H9 (cell line): ENCODE measurements around the gene ATG12. TPM values are rescaled to one million over a fixed set of nuclear protein-coding genes. Genes with fewer than 3 reads are reported as not detected.

Experiments used
- DNase-seq: peaks from one replicate; pipeline ENCODE4 v3.0.0-alpha.2; 2017
- H2AFZ ChIP-seq: one replicate; pipeline ENCODE4 v1.6.1; 2013; ENCODE audit warnings: mild to moderate bottlenecking, low read length, control low read depth, moderate library complexity
- H2AK5ac ChIP-seq: 2 replicates; pipeline ENCODE4 v1.6.1; 2013; ENCODE audit warnings: low read length, control low read depth, mixed read lengths; ENCODE audit not compliant: insufficient read length
- H2BK120ac ChIP-seq: one replicate; pipeline ENCODE4 v1.6.1; 2013; ENCODE audit warnings: low read depth, mild to moderate bottlenecking, low read length, control low read depth, inconsistent platforms; ENCODE audit not compliant: poor library complexity, severe bottlenecking
- H2BK12ac ChIP-seq: 2 replicates; pipeline ENCODE4 v1.6.1; 2013; ENCODE audit warnings: low read length, control low read depth, mixed read lengths, low read depth; ENCODE audit not compliant: insufficient read length
- H2BK15ac ChIP-seq: 2 replicates; pipeline ENCODE4 v1.6.1; 2013; ENCODE audit warnings: low read depth, low read length, control low read depth
- H2BK20ac ChIP-seq: one replicate; pipeline ENCODE4 v1.6.1; 2013; ENCODE audit warnings: low read depth, mild to moderate bottlenecking, low read length, control low read depth, inconsistent platforms; ENCODE audit not compliant: poor library complexity, severe bottlenecking
- H2BK5ac ChIP-seq: 2 replicates; pipeline ENCODE4 v1.6.1; 2013; ENCODE audit warnings: low read length, control low read depth, mixed read lengths; ENCODE audit not compliant: insufficient read length
- H3K14ac ChIP-seq: 2 replicates; pipeline ENCODE4 v1.6.1; 2013; ENCODE audit warnings: low read length, control low read depth; ENCODE audit not compliant: insufficient read depth
- H3K18ac ChIP-seq: 2 replicates; pipeline ENCODE4 v1.6.1; 2013; ENCODE audit warnings: low read depth, mild to moderate bottlenecking, mixed read lengths, low read length, control low read depth; ENCODE audit not compliant: insufficient read length
- H3K23ac ChIP-seq: 2 replicates; pipeline ENCODE4 v1.6.1; 2013; ENCODE audit warnings: low read length, control low read depth, mixed read lengths, low read depth; ENCODE audit not compliant: insufficient read length
- H3K23me2 ChIP-seq: 2 replicates; pipeline ENCODE4 v1.6.1; 2013; ENCODE audit warnings: low read depth, mild to moderate bottlenecking, mixed read lengths, low read length, control low read depth; ENCODE audit not compliant: insufficient read length, poor library complexity, severe bottlenecking
- H3K27ac ChIP-seq: 2 replicates; pipeline ENCODE4 v1.5.1; 2013; ENCODE audit warnings: low read length, control low read depth, mixed read lengths, low read depth; ENCODE audit not compliant: insufficient read length
- H3K27me3 ChIP-seq: 2 replicates; pipeline ENCODE4 v1.6.1; 2013; ENCODE audit warnings: low read length, control low read depth, inconsistent platforms; ENCODE audit not compliant: insufficient read depth
- H3K4ac ChIP-seq: 2 replicates; pipeline ENCODE4 v1.6.1; 2013; ENCODE audit warnings: low read depth, mild to moderate bottlenecking, control low read depth, inconsistent platforms, low read length, moderate library complexity
- H3K4me1 ChIP-seq: 2 replicates; pipeline ENCODE4 v1.6.1; 2013; ENCODE audit warnings: low read length, control low read depth, inconsistent platforms; ENCODE audit not compliant: insufficient read depth
- H3K4me2 ChIP-seq: 2 replicates; pipeline ENCODE4 v1.6.1; 2013; ENCODE audit warnings: low read length, control low read depth, mixed read lengths; ENCODE audit not compliant: insufficient read length, insufficient read depth
- H3K56ac ChIP-seq: 2 replicates; pipeline ENCODE4 v1.6.1; 2013; ENCODE audit warnings: low read depth, mild to moderate bottlenecking, mixed read lengths, low read length, control low read depth; ENCODE audit not compliant: insufficient read length
- H3K79me1 ChIP-seq: 2 replicates; pipeline ENCODE4 v1.6.1; 2013; ENCODE audit warnings: low read depth, mild to moderate bottlenecking, moderate library complexity, low read length, control low read depth, inconsistent platforms; ENCODE audit not compliant: insufficient read depth, poor library complexity, severe bottlenecking
- H3K79me2 ChIP-seq: 2 replicates; pipeline ENCODE4 v1.6.1; 2013; ENCODE audit warnings: low read length, control low read depth, inconsistent platforms; ENCODE audit not compliant: insufficient read depth
- H3K9ac ChIP-seq: 2 replicates; pipeline ENCODE4 v1.6.1; 2013; ENCODE audit warnings: low read length, control low read depth, mixed read lengths; ENCODE audit not compliant: insufficient read length; ENCODE audit errors: extremely low read depth
- H3K9me3 ChIP-seq: one replicate; pipeline ENCODE4 v1.6.1; 2013; ENCODE audit warnings: low read depth, low read length, inconsistent platforms; ENCODE audit not compliant: control insufficient read depth
- H3T11ph ChIP-seq: one replicate; pipeline ENCODE4 v1.6.1; 2013; ENCODE audit warnings: mild to moderate bottlenecking, low read length, control low read depth, inconsistent platforms
- H4K20me1 ChIP-seq: one replicate; pipeline ENCODE4 v1.6.1; 2013; ENCODE audit not compliant: control insufficient read depth, insufficient read length, insufficient read depth
- H4K5ac ChIP-seq: 2 replicates; pipeline ENCODE4 v1.6.1; 2013; ENCODE audit warnings: low read depth, mild to moderate bottlenecking, mixed read lengths, low read length, control low read depth; ENCODE audit not compliant: insufficient read length
- H4K8ac ChIP-seq: replicated peaks from 2 replicates; pipeline ENCODE4 v1.6.1; 2013; ENCODE audit warnings: low read length, control low read depth, mixed read lengths, low read depth; ENCODE audit not compliant: insufficient read length
- H4K91ac ChIP-seq: 2 replicates; pipeline ENCODE4 v1.6.1; 2013; ENCODE audit warnings: low read depth, mild to moderate bottlenecking, moderate library complexity, mixed read lengths, low read length, control low read depth; ENCODE audit not compliant: insufficient read length
- H3K27ac Mint-ChIP-seq, 3 experiments: 2 replicates in 2 of 3; 3 replicates in 1 of 3; pipeline ENCODE4 v1.8.0; 2020 to 2021; ENCODE audit warnings: mixed read lengths in 3 of 3, mild to moderate bottlenecking in 1 of 3, moderate library complexity in 1 of 3
- H3K27me3 Mint-ChIP-seq: 2 replicates; pipeline ENCODE4 v1.8.0; 2021; ENCODE audit warnings: low read depth, mild to moderate bottlenecking, moderate library complexity, mixed read lengths
- H3K36me3 Mint-ChIP-seq, 3 experiments: 2 replicates in 2 of 3; 3 replicates in 1 of 3; pipeline ENCODE4 v1.8.0; 2020 to 2021; ENCODE audit warnings: low read depth in 3 of 3, mixed read lengths in 3 of 3; ENCODE audit not compliant: insufficient read depth in 1 of 3
- H3K4me1 Mint-ChIP-seq, 2 experiments: 2 replicates each; pipeline ENCODE4 v1.8.0; 2020; ENCODE audit warnings: mixed read lengths in 2 of 2
- H3K4me3 Mint-ChIP-seq, 2 experiments: 2 replicates in 1 of 2; 3 replicates in 1 of 2; pipeline ENCODE4 v1.8.0; 2020 to 2021; ENCODE audit warnings: mild to moderate bottlenecking in 2 of 2, mixed read lengths in 2 of 2, moderate library complexity in 1 of 2
- H3K9me3 Mint-ChIP-seq, 2 experiments: 2 replicates in 1 of 2; 3 replicates in 1 of 2; pipeline ENCODE4 v1.8.0; 2020; ENCODE audit warnings: mild to moderate bottlenecking in 2 of 2, mixed read lengths in 2 of 2, moderate library complexity in 1 of 2
- CTCF ChIP-seq: fragments of 200-600 bp; sonication (generic); conservative IDR thresholded peaks from 3 replicates; pipeline ENCODE4 v1.8.0; 2021; ENCODE audit warnings: antibody characterized with exemption, mild to moderate bottlenecking
- whole genome bisulfite sequencing: extraction: QIAGEN DNeasy Blood & Tissue Kit; methylation state at CpG from one replicate; pipeline ENCODE4 v1.1.7; 2013; ENCODE audit warnings: missing lambda C conversion rate, low lambda C conversion rate, mixed read lengths; ENCODE audit not compliant: insufficient read length; ENCODE audit errors: extremely low coverage; 5-methylcytosine and 5-hydroxymethylcytosine counted together
- total RNA-seq: library from RNA; stranded (reverse); gene quantifications from 2 replicates; pipeline ENCODE4 v1.2.1, GENCODE V29; 2021

ATG12 gene
- total RNA-seq, 1 experiment from 2014 or later: 52.9 TPM

- H3K36me3 Mint-ChIP-seq: no peaks in the 10 kb centered on the region
- H3K4me1 ChIP-seq: no peaks in the 10 kb centered on the region
- peaks cover 8 to 18% of the 10 kb centered on the region in 2 experiments for H3K4me1 Mint-ChIP-seq
- no peak overlapping the region for H3K4me2 ChIP-seq
- H3K4ac ChIP-seq: no peak overlapping the region
- no peak overlapping the region for H2BK12ac ChIP-seq
- no peak overlapping the region for H2AFZ ChIP-seq
- no peak overlapping the region for H3K27ac Mint-ChIP-seq
- H3K9me3 Mint-ChIP-seq: no peaks in the 10 kb centered on the region
- no peak overlapping the region for H3K18ac ChIP-seq
- H4K5ac ChIP-seq: no peak overlapping the region
- H3T11ph ChIP-seq: no peak overlapping the region
- DNase-seq: no peak
- H3K23ac ChIP-seq: no peak overlapping the region
- no peak overlapping the region for H3K9ac ChIP-seq
- H3K79me2 ChIP-seq: no peaks in the 10 kb centered on the region
- H2BK5ac ChIP-seq: no peak overlapping the region
- no peaks in the 10 kb centered on the region for H3K27me3 ChIP-seq
- H3K27me3 Mint-ChIP-seq: peaks cover 1% of the 10 kb centered on the region
- no peak overlapping the region for H3K14ac ChIP-seq
- no peaks in the 10 kb centered on the region for H4K20me1 ChIP-seq
- WGBS: no CpG with 5 or more reads among the region's 1 CpG
- no peak overlapping the region for H3K4me3 Mint-ChIP-seq
- H2BK20ac ChIP-seq: no peak overlapping the region
- H2BK120ac ChIP-seq: no peak overlapping the region
- H3K9me3 ChIP-seq: no peaks in the 10 kb centered on the region
- no peak overlapping the region for H3K56ac ChIP-seq
- no peak overlapping the region for H2BK15ac ChIP-seq
- no peaks in the 10 kb centered on the region for H3K79me1 ChIP-seq
- no peak overlapping the region for H2AK5ac ChIP-seq
- H3K27ac ChIP-seq: no peak overlapping the region
- no peak overlapping the region for H4K91ac ChIP-seq
- H3K23me2 ChIP-seq: no peaks in the 10 kb centered on the region
- H4K8ac ChIP-seq: no peak overlapping the region
- TF ChIP-seq CTCF: no peak
These were observed 52.9 kb downstream of the ATG12 start for GRCh38 chr5:115788440-115788839.
